GM12878 (cell line): ENCODE results near the gene FNDC3B. TPM values are rescaled to one million over a fixed set of nuclear protein-coding genes. Genes with fewer than 3 reads are reported as not detected.

Experiments
- ATAC-seq: fragments of 200-7000 bp; cut with Tn5 transposase; 3 replicates; pipeline ENCODE4 v1.9.1; 2020; ENCODE audit warnings: mild to moderate bottlenecking, moderate library complexity
- BruUV-seq: library from RNA; stranded (reverse); fragments of 400-500 nt; replicated peaks from 2 replicates; lab custom pipeline; 2021; lab: Mats Ljungman, UMichigan
- CTCF ChIA-PET: fragments of 300-600 bp; sonication (Branson Sonifier 250); formaldehyde crosslinking; extraction: SDS; loops from one replicate; lab custom pipeline; 2021; ENCODE audit warnings: inconsistent platforms; lab: Yijun Ruan, JAX
- POLR2A ChIA-PET: fragments of 350-600 bp; formaldehyde crosslinking; extraction: SDS; loops from one replicate; lab custom pipeline; 2021; ENCODE audit warnings: inconsistent platforms; lab: Charles Lee
- RAD21 ChIA-PET: fragments of 300-600 bp; sonication (Branson Sonifier 250); formaldehyde crosslinking; loops from one replicate; lab custom pipeline; 2023; ENCODE audit warnings: antibody characterized with exemption; ENCODE audit not compliant: unreplicated experiment; lab: Charles Lee
- SMC1A ChIA-PET: fragments of 300-600 bp; sonication (Branson Sonifier 250); formaldehyde crosslinking; loops from one replicate; lab custom pipeline; 2023; ENCODE audit not compliant: unreplicated experiment, uncharacterized antibody; lab: Charles Lee
- DNase-seq: peaks from one replicate; pipeline ENCODE4 v3.0.0-alpha.2; 2011; ENCODE audit warnings: low read depth, low spot score
- FAIRE-seq: peaks from 3 replicates; lab custom pipeline; 2011; peaks lifted over from hg19 to GRCh38; lab: Jason Lieb, UNC
- H2AFZ ChIP-seq: 2 replicates; pipeline ENCODE4 v1.6.0; 2011; ENCODE audit warnings: low read depth, low read length, control low read depth; ENCODE audit not compliant: control insufficient read depth
- H3K27ac ChIP-seq: 2 replicates; pipeline ENCODE4 v1.5.1; 2011; ENCODE audit warnings: control low read depth; ENCODE audit not compliant: control insufficient read depth, insufficient read depth
- H3K27me3 ChIP-seq, 2 experiments: replicated peaks in 1 of 2; 2 replicates each; pipeline versions ENCODE4 v1.6.0 to v1.6.1; 2011; ENCODE audit warnings: low read length in 1 of 2; ENCODE audit not compliant: control insufficient read depth in 2 of 2, insufficient read depth in 2 of 2
- H3K36me3 ChIP-seq, 2 experiments: 2 replicates each; pipeline ENCODE4 v1.5.1; 2011; ENCODE audit warnings: low read length in 1 of 2; ENCODE audit not compliant: control insufficient read depth in 2 of 2, insufficient read depth in 2 of 2
- H3K4me1 ChIP-seq: 2 replicates; pipeline ENCODE4 v1.6.1; 2011; ENCODE audit warnings: mild to moderate bottlenecking, low read length, moderate library complexity, mixed read lengths; ENCODE audit not compliant: control insufficient read depth, insufficient read depth
- H3K4me2 ChIP-seq: 2 replicates; pipeline ENCODE4 v1.6.0; 2011; ENCODE audit warnings: control low read depth; ENCODE audit not compliant: control insufficient read depth, insufficient read depth
- H3K4me3 ChIP-seq: fragments of 200-600 bp; sonication (generic); 2 replicates; pipeline ENCODE4 v1.5.1; 2016
- H3K79me2 ChIP-seq: 2 replicates; pipeline ENCODE4 v1.6.0; 2011; ENCODE audit warnings: low read length; ENCODE audit not compliant: control insufficient read depth, insufficient read depth
- H3K9ac ChIP-seq: 2 replicates; pipeline ENCODE4 v1.8.0; 2011; ENCODE audit warnings: low read length, control low read depth, mixed read lengths; ENCODE audit not compliant: control insufficient read depth, insufficient read depth
- H3K9me3 ChIP-seq: replicated peaks from 3 replicates; pipeline ENCODE4 v1.5.1; 2011; ENCODE audit warnings: mild to moderate bottlenecking, low read length; ENCODE audit not compliant: control insufficient read depth, insufficient read depth
- H4K20me1 ChIP-seq: 2 replicates; pipeline ENCODE4 v1.6.0; 2011; ENCODE audit not compliant: control insufficient read depth, insufficient read depth
- BCLAF1 ChIP-seq: fragments of 450-650 bp; IDR thresholded peaks from 2 replicates; pipeline ENCODE4 v1.6.1; 2017; ENCODE audit warnings: antibody characterized with exemption, mild to moderate bottlenecking, moderate library complexity
- HDGF ChIP-seq: fragments of 450-650 bp; IDR thresholded peaks from 2 replicates; pipeline ENCODE4 v1.6.1; 2016; ENCODE audit warnings: antibody characterized with exemption
- IRF3 ChIP-seq: fragments of 450-650 bp; IDR thresholded peaks from 2 replicates; pipeline ENCODE4 v1.6.1; 2014; ENCODE audit warnings: mild to moderate bottlenecking
- LARP7 ChIP-seq: fragments of 450-650 bp; IDR thresholded peaks from 2 replicates; pipeline ENCODE4 v1.6.1; 2017; ENCODE audit warnings: mild to moderate bottlenecking
- MEF2A ChIP-seq: IDR thresholded peaks from 2 replicates; pipeline ENCODE4 v1.6.1; 2011; ENCODE audit warnings: low read depth, mild to moderate bottlenecking, low read length, moderate library complexity; ENCODE audit not compliant: insufficient read depth
- NKRF ChIP-seq: fragments of 450-650 bp; conservative IDR thresholded peaks from 2 replicates; pipeline ENCODE4 v1.6.1; 2017; ENCODE audit warnings: mild to moderate bottlenecking, moderate library complexity
- SKIL ChIP-seq: fragments of 450-650 bp; IDR thresholded peaks from 2 replicates; pipeline ENCODE4 v1.6.1; 2017; ENCODE audit warnings: mild to moderate bottlenecking, low read depth, inconsistent platforms; ENCODE audit not compliant: poor library complexity, severe bottlenecking
- SMARCA5 ChIP-seq: fragments of 450-650 bp; IDR thresholded peaks from 2 replicates; pipeline ENCODE4 v1.6.1; 2017; ENCODE audit warnings: mild to moderate bottlenecking
- ZBED1 ChIP-seq: IDR thresholded peaks from 2 replicates; pipeline ENCODE4 v1.6.1; 2016; ENCODE audit warnings: borderline replicate concordance
- WGBS: methylation state at CpG from one replicate; pipeline ENCODE4 v1.1.6; 2016; ENCODE audit warnings: low lambda C conversion rate; ENCODE audit not compliant: insufficient replicate concordance, insufficient coverage; ENCODE audit errors: missing lambda C conversion rate; 5-methylcytosine and 5-hydroxymethylcytosine counted together
- in situ Hi-C: fragments of 300-500 bp; cut with MboI; formaldehyde crosslinking; loops from 9 replicates; pipeline ENCODE4 v1.14.3; 2018; ENCODE audit warnings: mixed read lengths
- intact Hi-C: fragments of 100-400 bp; cut with micrococcal nuclease; formaldehyde crosslinking; loops from one replicate; pipeline ENCODE4 v1.14.2; 2022; ENCODE audit not compliant: unreplicated experiment
- polyA plus RNA-seq, 11 experiments: library from polyadenylated mRNA; depleted of rRNA in 4 of 11; unstranded in 6 of 11; stranded (reverse) in 5 of 11; fragments of >200 nt; fragmentation: Nextera tagmentation in 4 of 11; fragmentation: Illumina TruSeq in 1 of 11; extraction: Ambion mirVana in 4 of 11; extraction: Trizol in 1 of 11; gene quantifications; 1 replicate in 1 of 11; 2 replicates in 10 of 11; pipeline versions ENCODE4 v1.2.1 to v1.2.3, GENCODE V29; 2011 to 2016; ENCODE audit warnings: inconsistent platforms in 2 of 11, missing spikeins in 2 of 11, low read depth in 1 of 11
- total RNA-seq, 4 experiments: library from RNA; depleted of rRNA in 3 of 4; stranded (reverse); fragments of >200 nt in 3 of 4; fragmentation: Illumina TruSeq in 1 of 4; extraction: Trizol in 1 of 4; gene quantifications; 2 replicates each; pipeline versions ENCODE4 v1.2.1 to v1.2.3, GENCODE V29; 2013 to 2021

FNDC3B gene
- total and polyA plus RNA-seq, 10 of the 15 experiments (the other 5 are each of a cell fraction or from before 2014, with no cell fraction given), result 7.9 to 35.0 (median 18.5) TPM

- no peak for FAIRE-seq
These were observed 218.4 kb downstream of the FNDC3B start for GRCh38 chr3:172257648-172258400.

More at GRCh38 chr3:172257648-172258400, 218.4 kb downstream of the FNDC3B start:
- in situ Hi-C loops, result no loop called here
- whole genome bisulfite sequencing, result 87% methylated on average over 8 of the region's 8 CpGs
- no peak for DNase-seq
- Histone ChIP-seq H3K4me3 (no peak overlapping the region), H3K27ac (no peak overlapping the region), H4K20me1 (no peaks in the 10 kb centered on the region), H2AFZ (no peak overlapping the region), H3K79me2 (no peaks in the 10 kb centered on the region), H3K27me3 (no peaks in the 10 kb centered on the region), H3K9me3 (no peaks in the 10 kb centered on the region), H3K36me3 (peaks cover 6 to 22% of the 10 kb centered on the region in 2 experiments; a peak in 3 of 4 replicates), H3K9ac (no peak overlapping the region), H3K4me2 (no peak overlapping the region), H3K4me1 (no peaks in the 10 kb centered on the region)
- ChIA-PET POLR2A (no interaction called here), CTCF (no interaction called here), RAD21 (no interaction called here), SMC1A (no interaction called here)
- TF ChIP-seq ZBED1, result no peak
- no peak for TF ChIP-seq NKRF
- no peak for TF ChIP-seq LARP7
- no peak for TF ChIP-seq IRF3
- TF ChIP-seq SMARCA5, result no peak
- TF ChIP-seq BCLAF1, result no peak
- TF ChIP-seq MEF2A, result no peak
- TF ChIP-seq HDGF, result no peak
- no peak for TF ChIP-seq SKIL
- no peak for ATAC-seq
- intact Hi-C loops, result no loop called here
- no TSS peak for BruUV-seq
